H1 (cell line): Measurements from ENCODE around the gene FGF14. TPM values are rescaled to one million over a fixed set of nuclear protein-coding genes. Genes with fewer than 3 reads are reported as not detected.

ENCODE experiments used
- CTCF ChIA-PET: fragments of 300-600 bp; sonication (Branson Sonifier 250); formaldehyde crosslinking; loops from one replicate; lab custom pipeline; 2021; ENCODE audit not compliant: partially characterized antibody; lab: Charles Lee
- POLR2A ChIA-PET: fragments of 300-600 bp; sonication (Branson Sonifier 250); formaldehyde crosslinking; loops from one replicate; lab custom pipeline; 2021; ENCODE audit warnings: inconsistent platforms; ENCODE audit not compliant: partially characterized antibody; lab: Charles Lee
- DNase-seq, 2 experiments: peaks; one replicate each; pipeline versions ENCODE4 v3.0.0 to v3.0.0-alpha.2; 2010 to 2022; ENCODE audit warnings: low spot score in 2 of 2, low read depth in 1 of 2, mixed read lengths in 1 of 2
- FAIRE-seq: peaks from 2 replicates; lab custom pipeline; 2011; peaks lifted over from hg19 to GRCh38; lab: Jason Lieb, UNC
- H2AFZ ChIP-seq: 2 replicates; pipeline ENCODE4 v1.8.1; 2012; ENCODE audit warnings: low read length, inconsistent platforms
- H2AK5ac ChIP-seq: 2 replicates; pipeline ENCODE4 v1.6.1; 2013; ENCODE audit warnings: low read depth, low read length
- H2BK120ac ChIP-seq: replicated peaks from 2 replicates; pipeline ENCODE3; 2013; ENCODE audit warnings: low read depth, low read length, inconsistent platforms
- H2BK12ac ChIP-seq: 2 replicates; pipeline ENCODE4 v1.6.1; 2013; ENCODE audit warnings: low read depth, low read length
- H2BK15ac ChIP-seq: 2 replicates; pipeline ENCODE4 v1.6.1; 2013; ENCODE audit warnings: low read length
- H2BK20ac ChIP-seq: 2 replicates; pipeline ENCODE4 v1.6.1; 2013; ENCODE audit warnings: low read length
- H2BK5ac ChIP-seq: 2 replicates; pipeline ENCODE4 v1.6.1; 2013; ENCODE audit warnings: low read depth, low read length
- H3K14ac ChIP-seq: 2 replicates; pipeline ENCODE4 v1.6.1; 2013; ENCODE audit warnings: inconsistent platforms; ENCODE audit not compliant: insufficient read length
- H3K18ac ChIP-seq: 2 replicates; pipeline ENCODE4 v1.6.1; 2013; ENCODE audit warnings: low read length; ENCODE audit errors: extremely low read depth
- H3K23ac ChIP-seq: 2 replicates; pipeline ENCODE4 v1.6.1; 2013; ENCODE audit warnings: inconsistent platforms; ENCODE audit not compliant: insufficient read length
- H3K23me2 ChIP-seq: 2 replicates; pipeline ENCODE4 v1.6.1; 2013; ENCODE audit warnings: low read depth, low read length
- H3K27ac ChIP-seq: 2 replicates; pipeline ENCODE4 v1.6.1; 2011; ENCODE audit warnings: low read depth, low read length, inconsistent platforms
- H3K27me3 ChIP-seq, 4 experiments: replicated peaks in 1 of 4; 1 replicate in 1 of 4; 2 replicates in 3 of 4; pipeline versions ENCODE4 v1.6.1 to v1.8.1; 2011 to 2013; ENCODE audit warnings: low read length in 3 of 4, mild to moderate bottlenecking in 3 of 4, inconsistent platforms in 2 of 4, mixed read lengths in 2 of 4, moderate library complexity in 1 of 4; ENCODE audit not compliant: control insufficient read depth in 3 of 4, insufficient read depth in 3 of 4; ENCODE audit errors: extremely low read depth in 1 of 4
- H3K36me3 ChIP-seq, 4 experiments: 2 replicates each; pipeline versions ENCODE4 v1.6.1 to v1.8.1; 2011 to 2013; ENCODE audit warnings: mild to moderate bottlenecking in 4 of 4, low read length in 3 of 4, moderate library complexity in 2 of 4, control low read depth in 1 of 4, inconsistent platforms in 1 of 4; ENCODE audit not compliant: insufficient read depth in 4 of 4, control insufficient read depth in 2 of 4
- H3K4ac ChIP-seq: replicated peaks from 2 replicates; pipeline ENCODE3; 2013; ENCODE audit warnings: low read length, low read depth, mixed read lengths, inconsistent platforms; ENCODE audit not compliant: insufficient read length
- H3K4me1 ChIP-seq, 4 experiments: replicated peaks in 1 of 4; 1 replicate in 1 of 4; 2 replicates in 3 of 4; pipeline versions ENCODE4 v1.6.1 to v1.8.1; 2011 to 2013; ENCODE audit warnings: low read length in 3 of 4, inconsistent platforms in 2 of 4, mixed read lengths in 1 of 4; ENCODE audit not compliant: insufficient read depth in 4 of 4, control insufficient read depth in 3 of 4
- H3K4me2 ChIP-seq, 2 experiments: 2 replicates each; pipeline versions ENCODE4 v1.6.1 to v1.8.1; 2011 to 2013; ENCODE audit warnings: low read depth in 2 of 2, low read length in 2 of 2, control low read depth in 1 of 2, inconsistent platforms in 1 of 2, mild to moderate bottlenecking in 1 of 2; ENCODE audit not compliant: insufficient read depth in 1 of 2
- H3K4me3 ChIP-seq, 4 experiments: fragments of 200-600, 300-600 bp in 1 of 4; sonication (generic), shearing (Covaris generic), sonication (Bioruptor Twin) in 1 of 4; 2 replicates each; pipeline versions ENCODE4 v1.5.1 to v1.8.1; 2011 to 2016; ENCODE audit warnings: low read length in 4 of 4, low read depth in 3 of 4, control low read depth in 2 of 4, inconsistent platforms in 2 of 4, mild to moderate bottlenecking in 2 of 4, mixed read lengths in 1 of 4, moderate library complexity in 1 of 4; ENCODE audit not compliant: insufficient read depth in 2 of 4; ENCODE audit errors: extremely low read depth in 1 of 4
- H3K56ac ChIP-seq: replicated peaks from 2 replicates; pipeline ENCODE3; 2013; ENCODE audit warnings: low read depth, mild to moderate bottlenecking, mixed read lengths, low read length, inconsistent platforms; ENCODE audit not compliant: insufficient read length
- H3K79me1 ChIP-seq: 2 replicates; pipeline ENCODE4 v1.6.1; 2013; ENCODE audit warnings: low read depth, low read length, control low read depth
- H3K79me2 ChIP-seq, 2 experiments: 2 replicates each; pipeline versions ENCODE4 v1.6.1 to v1.8.1; 2012 to 2013; ENCODE audit warnings: low read length in 2 of 2, mild to moderate bottlenecking in 2 of 2, inconsistent platforms in 1 of 2; ENCODE audit not compliant: insufficient read depth in 2 of 2, control insufficient read depth in 1 of 2
- H3K9ac ChIP-seq, 4 experiments: replicated peaks in 1 of 4; 1 replicate in 1 of 4; 2 replicates in 3 of 4; pipeline versions ENCODE4 v1.6.1 to v1.8.1; 2011 to 2013; ENCODE audit warnings: low read depth in 3 of 4, low read length in 3 of 4, control low read depth in 2 of 4, mild to moderate bottlenecking in 2 of 4, moderate library complexity in 2 of 4, inconsistent platforms in 1 of 4; ENCODE audit errors: extremely low read depth in 1 of 4
- H3K9me3 ChIP-seq, 2 experiments: 2 replicates each; pipeline versions ENCODE4 v1.6.1 to v1.8.1; 2012 to 2013; ENCODE audit warnings: mild to moderate bottlenecking in 2 of 2, moderate library complexity in 2 of 2, control low read depth in 1 of 2, inconsistent platforms in 1 of 2, low read depth in 1 of 2, low read length in 1 of 2, mixed read lengths in 1 of 2; ENCODE audit not compliant: insufficient read depth in 2 of 2
- H4K20me1 ChIP-seq, 2 experiments: replicated peaks in 1 of 2; 2 replicates each; pipeline versions ENCODE3 to v1.8.1; 2011 to 2013; ENCODE audit warnings: inconsistent platforms in 2 of 2, low read length in 2 of 2, mild to moderate bottlenecking in 1 of 2; ENCODE audit not compliant: insufficient read depth in 2 of 2, control insufficient read depth in 1 of 2
- H4K5ac ChIP-seq: 2 replicates; pipeline ENCODE4 v1.6.1; 2013; ENCODE audit warnings: low read length, low read depth, mixed read lengths, inconsistent platforms; ENCODE audit not compliant: insufficient read length
- H4K8ac ChIP-seq: 2 replicates; pipeline ENCODE4 v1.8.0; 2013; ENCODE audit warnings: mild to moderate bottlenecking, moderate library complexity, low read length, inconsistent platforms; ENCODE audit not compliant: insufficient read depth; ENCODE audit errors: extremely low read depth
- H4K91ac ChIP-seq: replicated peaks from 2 replicates; pipeline ENCODE3; 2013; ENCODE audit warnings: low read length, mixed read lengths, inconsistent platforms; ENCODE audit not compliant: insufficient read length
- CBX5 ChIP-seq: fragments of 300-800, 300-1000 bp; sonication (generic); IDR thresholded peaks from 2 replicates; pipeline ENCODE4 v1.7.1; 2016; ENCODE audit warnings: antibody characterized with exemption, low read length, low read depth
- CHD1 ChIP-seq: IDR thresholded peaks from 2 replicates; pipeline ENCODE4 v1.6.1; 2012; ENCODE audit warnings: low read depth, low read length, improper control_type of control experiment
- EP300 ChIP-seq, 2 experiments: IDR thresholded peaks; 1 replicate in 1 of 2; 2 replicates in 1 of 2; pipeline ENCODE4 v1.6.1; 2011 to 2012; ENCODE audit warnings: low read depth in 2 of 2, low read length in 2 of 2, mild to moderate bottlenecking in 2 of 2, borderline replicate concordance in 1 of 2, inconsistent platforms in 1 of 2, moderate library complexity in 1 of 2
- KDM1A ChIP-seq: fragments of 200-600, 300-600 bp; sonication (generic); IDR thresholded peaks from 2 replicates; pipeline ENCODE4 v1.7.1; 2016; ENCODE audit warnings: mild to moderate bottlenecking, low read length, borderline replicate concordance
- RBBP5 ChIP-seq: IDR thresholded peaks from 2 replicates; pipeline ENCODE4 v1.7.1; 2012; ENCODE audit warnings: low read depth, mild to moderate bottlenecking, inconsistent platforms, low read length, moderate library complexity, borderline replicate concordance
- RFX5 ChIP-seq: IDR thresholded peaks from 2 replicates; pipeline ENCODE4 v1.6.1; 2011; ENCODE audit warnings: low read depth, low read length, improper control_type of control experiment, borderline replicate concordance
- RXRA ChIP-seq: IDR thresholded peaks from 2 replicates; pipeline ENCODE4 v1.6.1; 2011; ENCODE audit warnings: low read depth, mild to moderate bottlenecking, low read length, moderate library complexity; ENCODE audit not compliant: insufficient read depth
- SRF ChIP-seq: IDR thresholded peaks from 2 replicates; pipeline ENCODE4 v1.6.1; 2011; ENCODE audit warnings: mild to moderate bottlenecking, low read depth, low read length, moderate library complexity
- TAF1 ChIP-seq: IDR thresholded peaks from 2 replicates; pipeline ENCODE4 v1.6.1; 2011; ENCODE audit warnings: mild to moderate bottlenecking, low read depth, low read length
- TCF12 ChIP-seq: IDR thresholded peaks from 2 replicates; pipeline ENCODE4 v1.6.1; 2011; ENCODE audit warnings: low read depth, mild to moderate bottlenecking, low read length
- YY1 ChIP-seq: IDR thresholded peaks from 2 replicates; pipeline ENCODE4 v1.6.1; 2011; ENCODE audit warnings: low read depth, mild to moderate bottlenecking, low read length
- WGBS, 2 experiments: shearing (Covaris generic) in 1 of 2; methylation state at CpG; one replicate each; pipeline versions ENCODE4 v1.1.6 to v1.1.7; 2013 to 2015; ENCODE audit warnings: low lambda C conversion rate in 2 of 2, mixed read lengths in 2 of 2, inconsistent platforms in 1 of 2, low coverage in 1 of 2, missing lambda C conversion rate in 1 of 2; ENCODE audit not compliant: insufficient replicate concordance in 2 of 2, insufficient coverage in 1 of 2, insufficient read length in 1 of 2; ENCODE audit errors: extremely low coverage in 1 of 2, missing lambda C conversion rate in 1 of 2; 5-methylcytosine and 5-hydroxymethylcytosine counted together
- polyA plus RNA-seq, 7 experiments: library from polyadenylated mRNA; depleted of rRNA in 3 of 7; stranded (reverse) in 5 of 7; unstranded in 2 of 7; fragments of >200 nt in 5 of 7; fragments of 200-250 nt in 2 of 7; gene quantifications; 1 replicate in 5 of 7; 2 replicates in 1 of 7; 4 replicates in 1 of 7; pipeline versions ENCODE4 v1.2.1 to v1.2.3, GENCODE V29; 2011 to 2013; ENCODE audit warnings: missing spikeins in 2 of 7, mixed read lengths in 2 of 7
- total RNA-seq: library from RNA; stranded (reverse); fragmentation: NEBNext Ultra II Directional; extraction: Animal tissue kit (Norgen Biotek cat#: 25700); gene quantifications from 2 replicates; pipeline ENCODE4 v1.2.1, GENCODE V29; 2021
- TF ChIP-seq, protein P1 (sequence below), 3 experiments: IDR thresholded peaks; 1 replicate in 2 of 3; 2 replicates in 1 of 3; pipeline versions ENCODE4 v1.5.1 to v1.6.1; 2011; ENCODE audit warnings: low read length in 3 of 3, mild to moderate bottlenecking in 3 of 3, inconsistent platforms in 2 of 3, low read depth in 1 of 3, moderate library complexity in 1 of 3; ENCODE audit not compliant: insufficient read depth in 1 of 3; ENCODE audit errors: control extremely low read depth in 1 of 3

The FGF14 gene
- total and polyA plus RNA-seq, 2 of the 8 experiments (the other 6 are each of a cell fraction or from before 2014, with no cell fraction given), result 0.05 to 0.58 TPM

- Histone ChIP-seq H3K4me3 (no peak overlapping the region), H3K9me3 (no peaks in the 10 kb centered on the region), H3K79me1 (no peaks in the 10 kb centered on the region), H2BK5ac (no peak overlapping the region), H3K79me2 (no peaks in the 10 kb centered on the region), H2AK5ac (no peak overlapping the region), H4K8ac (no peak overlapping the region), H3K27me3 (no peaks in the 10 kb centered on the region), H3K56ac (no peak overlapping the region), H2BK120ac (no peak overlapping the region), H2BK15ac (no peak overlapping the region), H4K91ac (no peak overlapping the region), H3K23ac (no peak overlapping the region), H3K27ac (no peak overlapping the region), H3K18ac (no peak overlapping the region), H4K5ac (no peak overlapping the region), H2AFZ (no peak overlapping the region), H3K23me2 (no peaks in the 10 kb centered on the region), H3K9ac (no peak overlapping the region), H2BK20ac (no peak overlapping the region), H3K14ac (no peak overlapping the region), H4K20me1 (no peaks in the 10 kb centered on the region), H3K4ac (no peak overlapping the region), H2BK12ac (no peak overlapping the region), H3K4me2 (no peak overlapping the region), H3K36me3 (no peaks in the 10 kb centered on the region), H3K4me1 (no peaks in the 10 kb centered on the region)
- DNase-seq, result no peak
- FAIRE-seq, result no peak
- ChIA-PET CTCF (interaction anchor here (0.8 to 1.8 kb wide), 2 partner anchors 76 to 254 kb away, joined by 3 to 5 read pairs; no protein-coding TSS in a partner anchor), POLR2A (no interaction called here)
- WGBS, 2 experiments, result 97% methylated on average over 2 of the region's 2 CpGs; no CpG with 5 or more reads in 1 of the 2 experiments
- TF ChIP-seq RXRA, result no peak
- TF ChIP-seq SRF, result no peak
- TF ChIP-seq YY1, result no peak
- TF ChIP-seq EP300 (IDR thresholded peaks at IDR 0.05; ENCODE audit: borderline replicate concordance in 1 of 2, low read depth in 2 of 2, low read length in 2 of 2), result no peak
- no peak for TF ChIP-seq RFX5
- no peak for TF ChIP-seq TCF12
- TF ChIP-seq CBX5, result no peak
- TF ChIP-seq RBBP5, result no peak
- no peak for TF ChIP-seq TAF1
- TF ChIP-seq CHD1, result no peak
- TF ChIP-seq KDM1A, result no peak
- TF ChIP-seq, protein P1, sequence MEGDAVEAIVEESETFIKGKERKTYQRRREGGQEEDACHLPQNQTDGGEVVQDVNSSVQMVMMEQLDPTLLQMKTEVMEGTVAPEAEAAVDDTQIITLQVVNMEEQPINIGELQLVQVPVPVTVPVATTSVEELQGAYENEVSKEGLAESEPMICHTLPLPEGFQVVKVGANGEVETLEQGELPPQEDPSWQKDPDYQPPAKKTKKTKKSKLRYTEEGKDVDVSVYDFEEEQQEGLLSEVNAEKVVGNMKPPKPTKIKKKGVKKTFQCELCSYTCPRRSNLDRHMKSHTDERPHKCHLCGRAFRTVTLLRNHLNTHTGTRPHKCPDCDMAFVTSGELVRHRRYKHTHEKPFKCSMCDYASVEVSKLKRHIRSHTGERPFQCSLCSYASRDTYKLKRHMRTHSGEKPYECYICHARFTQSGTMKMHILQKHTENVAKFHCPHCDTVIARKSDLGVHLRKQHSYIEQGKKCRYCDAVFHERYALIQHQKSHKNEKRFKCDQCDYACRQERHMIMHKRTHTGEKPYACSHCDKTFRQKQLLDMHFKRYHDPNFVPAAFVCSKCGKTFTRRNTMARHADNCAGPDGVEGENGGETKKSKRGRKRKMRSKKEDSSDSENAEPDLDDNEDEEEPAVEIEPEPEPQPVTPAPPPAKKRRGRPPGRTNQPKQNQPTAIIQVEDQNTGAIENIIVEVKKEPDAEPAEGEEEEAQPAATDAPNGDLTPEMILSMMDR (IDR thresholded peaks at IDR 0.05; ENCODE audit: control extremely low read depth in 1 of 3, insufficient read depth in 1 of 3, low read depth in 1 of 3, low read length in 3 of 3), result no peak
Measured at GRCh38 chr13:102317593-102317992, 84.3 kb downstream of the FGF14 start.
